OCI-LY7 (cell line): ENCODE data around the gene EIF2B1. TPM values are rescaled to one million over a fixed set of nuclear protein-coding genes. Genes with fewer than 3 reads are reported as not detected.
A peak's percentile ranks its signal among the peaks of the same experiment; 100 is the strongest.

Experiments used
- BruUV-seq: library from RNA; stranded (reverse); fragments of 400-500 nt; replicated peaks from 2 replicates; lab custom pipeline; 2021; lab: Mats Ljungman, UMichigan
- CTCF ChIA-PET: fragments of 300-600 bp; sonication (Branson Sonifier 250); formaldehyde crosslinking; loops from one replicate; lab custom pipeline; 2022; ENCODE audit warnings: antibody characterized with exemption; ENCODE audit not compliant: unreplicated experiment; lab: Charles Lee
- POLR2A ChIA-PET: fragments of 300-600 bp; sonication (Branson Sonifier 250); formaldehyde crosslinking; loops from one replicate; lab custom pipeline; 2022; ENCODE audit warnings: antibody characterized with exemption; lab: Charles Lee
- DNase-seq: peaks from one replicate; pipeline ENCODE4 v3.0.0-alpha.2; 2015; ENCODE audit warnings: low spot score
- H2AFZ ChIP-seq: fragments of 200-600 bp; sonication (generic), shearing (Covaris generic); 2 replicates; pipeline ENCODE4 v1.6.1; 2014; ENCODE audit warnings: mild to moderate bottlenecking, antibody characterized with exemption, low read length, moderate library complexity
- H3K27ac ChIP-seq: fragments of 200-600 bp; sonication (generic); 2 replicates; pipeline ENCODE4 v1.5.1; 2014; ENCODE audit warnings: mixed run types, low read depth, mild to moderate bottlenecking, moderate library complexity, low read length, inconsistent platforms; ENCODE audit not compliant: poor library complexity, severe bottlenecking
- H3K36me3 ChIP-seq: fragments of 200-600 bp; sonication (generic); 2 replicates; pipeline ENCODE4 v1.6.1; 2014; ENCODE audit warnings: mild to moderate bottlenecking, antibody characterized with exemption, low read length, moderate library complexity, mixed read lengths; ENCODE audit not compliant: insufficient read depth
- H3K4me1 ChIP-seq: fragments of 200-600 bp; sonication (generic); 2 replicates; pipeline ENCODE4 v1.5.1; 2014; ENCODE audit warnings: mild to moderate bottlenecking, low read length; ENCODE audit not compliant: insufficient read depth, poor library complexity, severe bottlenecking
- H3K4me2 ChIP-seq: fragments of 200-600 bp; sonication (generic); 2 replicates; pipeline ENCODE4 v1.6.1; 2014; ENCODE audit warnings: mild to moderate bottlenecking, low read length
- H3K4me3 ChIP-seq: fragments of 200-600 bp; sonication (generic); 2 replicates; pipeline ENCODE4 v1.5.1; 2014; ENCODE audit warnings: mild to moderate bottlenecking, low read depth, low read length; ENCODE audit not compliant: poor library complexity, severe bottlenecking
- H3K79me2 ChIP-seq: fragments of 200-600 bp; sonication (generic); 2 replicates; pipeline ENCODE4 v1.6.1; 2016; ENCODE audit warnings: low read depth, mild to moderate bottlenecking, low read length, moderate library complexity, mixed read lengths; ENCODE audit not compliant: insufficient read depth
- H3K9me2 ChIP-seq: fragments of 200-600 bp; sonication (generic); 2 replicates; pipeline ENCODE4 v1.6.1; 2016; ENCODE audit warnings: mild to moderate bottlenecking, low read length, mixed read lengths; ENCODE audit not compliant: insufficient read depth
- H3K9me3 ChIP-seq: fragments of 200-600 bp; sonication (generic); 2 replicates; pipeline ENCODE4 v1.6.1; 2014; ENCODE audit warnings: mild to moderate bottlenecking, mixed run types, low read length, mixed read lengths
- H4K20me1 ChIP-seq: fragments of 200-600 bp; sonication (generic); 2 replicates; pipeline ENCODE4 v1.6.1; 2014; ENCODE audit warnings: mild to moderate bottlenecking, antibody characterized with exemption, low read length, moderate library complexity, mixed read lengths; ENCODE audit not compliant: insufficient read depth
- CTCF ChIP-seq: fragments of 200-600 bp; sonication (generic); conservative IDR thresholded peaks from 2 replicates; pipeline ENCODE4 v1.5.1; 2014; ENCODE audit warnings: mild to moderate bottlenecking, antibody characterized with exemption, low read length, moderate library complexity, mixed read lengths
- EZH2phosphoT487 ChIP-seq: fragments of 200-600 bp; sonication (generic); IDR thresholded peaks from 2 replicates; pipeline ENCODE4 v1.6.1; 2018; ENCODE audit warnings: low read depth, borderline replicate concordance, mild to moderate bottlenecking, mixed run types, antibody characterized with exemption, low read length, moderate library complexity, mixed read lengths
- intact Hi-C: fragments of 100-400 bp; cut with micrococcal nuclease; formaldehyde crosslinking; loops from one replicate; pipeline ENCODE4 v1.10.0; 2022; ENCODE audit not compliant: unreplicated experiment
- total RNA-seq, 2 experiments: library from RNA; depleted of rRNA in 1 of 2; stranded (reverse); fragments of >200 nt in 1 of 2; shearing (Covaris generic) in 1 of 2; gene quantifications; 2 replicates each; pipeline ENCODE4 v1.2.3, GENCODE V29; 2014 to 2022

The EIF2B1 gene
- total RNA-seq, 2 experiments from 2014 or later = 60.3 to 72.8 TPM

DNA sequence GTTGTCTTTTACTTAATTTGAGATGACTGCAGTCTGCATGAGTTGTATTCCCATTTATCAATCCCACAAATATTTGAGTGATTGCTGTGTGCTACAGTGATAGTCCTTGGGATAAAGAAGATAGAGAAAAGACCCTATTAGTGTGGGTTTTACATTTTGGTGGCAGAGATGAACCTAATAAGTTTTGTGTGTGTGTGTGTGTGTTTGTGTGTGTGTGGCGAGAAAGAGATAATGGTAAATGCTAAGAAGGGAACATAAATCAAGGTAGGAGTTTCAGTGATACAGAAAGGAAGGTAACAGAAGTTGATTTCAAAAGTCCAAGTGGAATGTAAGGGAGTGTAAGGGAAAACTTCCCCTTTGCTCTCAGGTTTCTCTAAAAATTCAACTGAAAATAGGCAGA lies 34.2 kb downstream of the EIF2B1 start:
- Histone ChIP-seq H3K27ac (no peak overlapping the region), H3K9me3 (no peaks in the 10 kb centered on the region), H4K20me1 (no peaks in the 10 kb centered on the region), H3K36me3 (peaks cover 60% of the 10 kb centered on the region), H3K79me2 (peaks cover 59% of the 10 kb centered on the region), H3K4me1 (peaks cover 31% of the 10 kb centered on the region), H2AFZ (no peak overlapping the region), H3K4me2 (no peak overlapping the region), H3K4me3 (no peak overlapping the region), H3K9me2 (no peaks in the 10 kb centered on the region)
- DNase-seq = no peak
- intact Hi-C loops = no loop called here
- ChIA-PET POLR2A (interaction anchor here (0.7 to 1.3 kb wide), 2 partner anchors 16 to 286 kb away, joined by 3 to 4 read pairs; no protein-coding TSS in a partner anchor), CTCF (no interaction called here)
- TSS peak; percentile 42 for BruUV-seq
- no peak for TF ChIP-seq CTCF
- no peak for TF ChIP-seq EZH2phosphoT487

DNA sequence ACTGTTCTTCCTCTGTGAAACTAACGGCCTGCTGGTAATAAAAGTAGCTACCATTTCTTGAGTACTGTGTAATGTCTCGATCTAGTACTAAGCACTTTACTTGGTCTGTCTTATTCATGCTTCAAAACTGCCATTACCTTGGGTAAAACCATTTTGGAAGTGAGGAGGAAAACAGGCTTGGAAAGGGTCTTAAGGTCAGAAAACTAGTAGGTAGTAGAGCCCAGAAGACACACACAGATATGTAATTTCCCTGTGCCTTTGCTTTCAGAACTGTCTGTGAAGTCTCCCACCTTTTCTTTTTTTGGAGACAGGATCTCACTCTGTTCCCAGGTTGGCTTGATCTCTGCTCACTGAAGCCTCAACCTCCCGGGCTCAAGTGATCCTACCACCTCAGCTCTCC lies 35.0 kb downstream of the EIF2B1 start:
- peaks cover 52% of the 10 kb centered on the region for H3K79me2 ChIP-seq
- DNase-seq = no peak
- POLR2A ChIA-PET = interaction anchor here (0.6 to 1.3 kb wide), 5 partner anchors 8 to 329 kb away, joined by 3 to 6 read pairs (median 4); no protein-coding TSS in a partner anchor
- H3K4me3 ChIP-seq = no peak overlapping the region
- peak overlapping the region; percentile 49 for H3K27ac ChIP-seq
- H3K9me2 ChIP-seq = no peaks in the 10 kb centered on the region
- no peak overlapping the region for H3K4me2 ChIP-seq
- intact Hi-C loops = no loop called here
- peaks cover 60% of the 10 kb centered on the region for H3K36me3 ChIP-seq
- TF ChIP-seq EZH2phosphoT487 (no peak), CTCF (no peak)
- H3K4me1 ChIP-seq = peaks cover 23% of the 10 kb centered on the region
- no peak overlapping the region for H2AFZ ChIP-seq
- H3K9me3 ChIP-seq = no peaks in the 10 kb centered on the region
- BruUV-seq = no TSS peak
- H4K20me1 ChIP-seq = no peaks in the 10 kb centered on the region
- CTCF ChIA-PET = interaction anchor here (0.5 kb wide), 1 partner anchor 762 kb away, joined by 7 read pairs; no protein-coding TSS in a partner anchor

- DNase-seq = no peak
- Histone ChIP-seq H3K36me3 (peaks cover 73% of the 10 kb centered on the region), H3K4me3 (no peak overlapping the region), H3K79me2 (peaks cover 43% of the 10 kb centered on the region; the same call in 1 of the 2 replicates), H3K27ac (no peak overlapping the region), H3K9me3 (no peaks in the 10 kb centered on the region), H3K4me2 (no peak overlapping the region), H3K9me2 (no peaks in the 10 kb centered on the region), H4K20me1 (no peaks in the 10 kb centered on the region), H3K4me1 (peaks cover 17% of the 10 kb centered on the region), H2AFZ (no peak overlapping the region)
- CTCF ChIA-PET = no interaction called here
- POLR2A ChIA-PET = interaction anchor here (0.6 kb wide), 1 partner anchor 49 kb away, joined by 4 read pairs; no protein-coding TSS in a partner anchor
- BruUV-seq = TSS peak; percentile 80
- intact Hi-C loops = no loop called here
- TF ChIP-seq CTCF (no peak), EZH2phosphoT487 (no peak)
Measured at GRCh38 chr12:123597100-123597499, 36.4 kb downstream of the EIF2B1 start.
